Stimulated activated CD4-positive, alpha-beta T cell treated with anti-CD3 and anti-CD28 coated beads, Interleukin-12 subunit alpha, Interleukin-12 subunit beta, amount 100 ng/mL, for 48 hours (primary cell): ENCODE results near the gene TPSB2.

Experiments used
- DNase-seq, 3 donors: peaks; one replicate each; pipeline ENCODE4 v3.0.0-alpha.2; 2020; ENCODE audit warnings: low read depth in 2 of 3, low spot score in 1 of 3

TPSB2 gene

DNA sequence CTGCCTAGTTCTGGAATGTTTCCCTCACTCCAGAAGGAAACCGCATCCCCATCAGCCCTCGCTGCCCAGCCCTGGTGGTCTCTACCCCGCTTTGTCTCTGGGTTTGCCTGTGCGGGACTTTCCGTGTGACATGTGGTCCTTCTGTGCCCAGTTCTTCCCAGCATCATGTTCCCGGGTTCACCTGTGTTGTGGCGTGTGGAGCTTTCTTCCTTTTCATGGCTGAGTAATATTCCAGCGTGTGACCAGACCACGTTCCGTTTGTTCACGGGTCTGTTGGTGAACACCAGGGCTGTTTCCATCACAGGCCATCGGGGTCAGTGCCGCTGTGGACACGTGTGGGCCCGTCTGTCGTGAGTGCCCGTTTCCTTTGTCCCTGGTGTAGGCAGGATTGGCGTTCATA lies 45.0 kb downstream of the TPSB2 start:
- DNase-seq, result no peak

DNA sequence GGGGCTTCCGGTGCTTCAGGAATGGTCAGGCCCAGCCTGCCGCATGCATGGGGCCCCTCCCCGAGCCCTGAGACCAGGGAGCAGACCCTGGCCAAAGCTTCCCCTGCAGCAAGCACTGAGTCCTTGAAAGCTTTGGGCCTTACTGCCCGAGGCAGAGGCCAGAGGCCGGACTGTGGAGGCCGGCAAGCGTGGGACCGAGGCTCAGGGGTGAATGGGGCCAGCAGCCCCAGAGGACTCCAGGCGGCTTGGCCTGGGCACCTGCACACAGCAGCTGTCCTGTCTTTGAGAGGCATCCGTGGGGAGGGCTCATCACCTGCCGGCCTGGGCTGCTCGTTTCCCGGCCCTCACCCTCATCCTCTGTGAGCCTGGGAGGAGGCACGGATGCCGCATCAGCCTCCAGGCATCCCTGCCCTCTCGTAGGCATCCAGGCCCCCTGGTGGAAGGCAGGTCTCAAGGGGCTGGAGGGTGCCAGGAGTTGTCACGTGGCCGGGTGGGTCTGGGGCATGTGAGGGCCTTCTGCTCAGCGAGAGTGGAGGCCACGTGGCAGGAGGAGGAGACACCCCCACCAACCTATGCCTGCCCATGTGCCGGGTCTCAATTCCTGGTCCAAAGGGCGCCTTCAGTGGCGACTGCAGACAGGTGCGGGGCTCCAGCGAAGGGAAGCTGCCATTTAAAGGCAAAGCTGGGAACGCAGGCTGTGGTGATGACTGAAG lies 45.7 kb downstream of the TPSB2 start:
- DNase-seq, result no peak

DNA sequence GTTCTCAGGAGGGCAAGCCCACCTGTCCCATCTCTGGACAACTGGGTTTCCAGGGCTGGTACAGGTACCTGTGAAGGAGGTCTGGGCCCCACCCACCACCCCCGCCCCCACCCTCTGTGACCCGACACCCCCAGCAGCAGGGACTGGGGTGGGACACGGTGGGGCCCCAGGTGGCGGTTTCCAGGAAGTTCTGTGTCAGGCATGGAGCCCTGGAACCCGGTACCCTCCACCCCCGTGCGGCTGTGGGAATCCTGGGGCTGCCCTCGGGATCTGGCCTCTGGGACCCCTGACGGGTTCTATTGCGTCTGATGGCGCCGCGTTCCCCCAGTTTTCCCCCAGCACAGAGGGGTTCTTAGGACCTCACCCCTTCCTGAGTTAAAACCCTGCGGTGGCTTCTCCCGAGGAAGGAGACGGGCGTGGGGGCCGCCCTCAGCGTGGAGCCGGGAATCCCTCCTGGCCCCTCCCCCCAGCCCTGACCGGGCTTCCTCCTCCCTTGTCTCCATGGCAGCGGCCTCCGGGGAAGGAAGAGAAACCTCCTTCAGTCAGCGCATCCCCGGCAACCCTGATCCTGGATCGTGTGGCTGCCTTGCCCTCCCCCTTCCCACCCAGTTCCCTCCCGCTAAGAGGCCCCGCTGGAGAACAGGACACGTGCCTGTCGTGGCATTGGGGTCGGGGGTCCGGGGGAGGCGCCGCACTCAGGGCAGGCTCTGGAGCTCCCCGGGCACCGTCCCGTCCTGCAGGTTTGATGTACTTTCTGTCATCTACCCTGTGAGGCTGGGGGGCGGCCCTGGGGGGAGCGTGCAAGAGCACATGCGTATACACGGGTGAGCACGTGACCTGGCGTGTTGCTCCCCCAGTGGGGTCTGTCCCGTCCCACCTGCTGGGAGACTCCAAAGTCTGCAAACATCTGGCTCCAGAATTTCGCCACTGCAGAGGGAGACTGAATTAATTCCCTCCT lies 46.8 kb downstream of the TPSB2 start:
- DNase-seq, result no peak

DNA sequence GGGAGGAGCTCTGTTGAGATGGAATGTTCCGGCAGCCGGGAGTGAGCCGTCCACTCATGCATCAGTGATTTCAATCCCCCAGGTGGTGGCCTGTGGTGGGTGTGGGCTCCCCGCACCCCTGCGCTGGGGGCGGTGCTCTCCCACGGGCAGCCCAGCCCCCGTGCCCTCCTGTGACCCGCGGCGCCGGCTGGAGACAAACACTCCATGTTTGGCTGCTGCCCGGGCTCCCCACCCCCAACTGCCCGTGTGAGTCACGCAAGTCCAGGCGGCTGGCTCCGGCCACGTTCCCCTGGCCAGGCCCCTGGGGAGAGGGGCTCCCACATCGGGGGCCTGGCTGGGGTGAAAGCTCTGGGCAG lies 47.7 kb downstream of the TPSB2 start:
- DNase-seq, result no peak

DNA sequence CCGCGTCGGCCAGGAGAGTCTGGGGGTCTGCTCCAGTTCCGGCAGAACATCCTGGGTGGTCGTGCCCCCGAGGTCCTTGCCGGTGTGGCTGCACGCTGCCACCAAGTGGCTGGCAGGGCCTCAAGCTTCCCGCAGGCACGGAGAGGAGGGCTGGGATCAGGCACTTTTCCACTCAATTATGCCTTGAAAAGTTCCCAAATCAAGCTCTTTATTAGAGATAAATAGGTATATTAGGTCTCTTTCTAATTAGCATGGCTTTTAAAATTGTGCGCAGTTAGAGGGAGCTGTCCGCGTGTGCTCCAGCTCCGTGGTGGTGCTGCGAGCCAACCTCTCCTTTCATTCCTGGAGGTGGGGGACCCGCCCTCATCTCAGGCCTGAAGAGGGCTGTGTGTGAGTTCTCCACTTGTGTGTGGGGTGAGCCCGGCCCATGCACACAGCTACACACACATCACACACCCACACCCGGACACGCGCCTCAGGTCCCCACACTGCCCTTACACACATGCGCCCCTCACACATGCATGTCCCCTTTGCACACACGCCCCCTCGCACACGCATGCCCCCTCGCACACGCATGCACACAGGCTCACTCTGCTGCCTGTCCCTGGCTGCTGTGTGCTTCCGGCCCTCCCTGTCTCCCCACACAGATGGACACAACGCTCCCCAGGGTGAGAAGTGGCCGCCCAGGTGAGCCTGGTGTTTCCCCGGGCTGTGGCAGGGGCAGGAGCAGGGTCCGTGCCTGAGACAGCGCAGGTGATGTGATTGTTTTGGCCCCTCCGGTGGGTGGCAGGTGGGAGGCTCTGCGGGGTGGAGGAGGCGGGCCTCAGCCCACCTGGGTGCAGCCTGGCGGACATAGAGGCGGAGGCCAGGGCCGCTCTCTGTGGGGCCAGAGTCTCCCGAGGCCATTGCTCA lies 48.3 kb downstream of the TPSB2 start:
- no peak for DNase-seq

DNA sequence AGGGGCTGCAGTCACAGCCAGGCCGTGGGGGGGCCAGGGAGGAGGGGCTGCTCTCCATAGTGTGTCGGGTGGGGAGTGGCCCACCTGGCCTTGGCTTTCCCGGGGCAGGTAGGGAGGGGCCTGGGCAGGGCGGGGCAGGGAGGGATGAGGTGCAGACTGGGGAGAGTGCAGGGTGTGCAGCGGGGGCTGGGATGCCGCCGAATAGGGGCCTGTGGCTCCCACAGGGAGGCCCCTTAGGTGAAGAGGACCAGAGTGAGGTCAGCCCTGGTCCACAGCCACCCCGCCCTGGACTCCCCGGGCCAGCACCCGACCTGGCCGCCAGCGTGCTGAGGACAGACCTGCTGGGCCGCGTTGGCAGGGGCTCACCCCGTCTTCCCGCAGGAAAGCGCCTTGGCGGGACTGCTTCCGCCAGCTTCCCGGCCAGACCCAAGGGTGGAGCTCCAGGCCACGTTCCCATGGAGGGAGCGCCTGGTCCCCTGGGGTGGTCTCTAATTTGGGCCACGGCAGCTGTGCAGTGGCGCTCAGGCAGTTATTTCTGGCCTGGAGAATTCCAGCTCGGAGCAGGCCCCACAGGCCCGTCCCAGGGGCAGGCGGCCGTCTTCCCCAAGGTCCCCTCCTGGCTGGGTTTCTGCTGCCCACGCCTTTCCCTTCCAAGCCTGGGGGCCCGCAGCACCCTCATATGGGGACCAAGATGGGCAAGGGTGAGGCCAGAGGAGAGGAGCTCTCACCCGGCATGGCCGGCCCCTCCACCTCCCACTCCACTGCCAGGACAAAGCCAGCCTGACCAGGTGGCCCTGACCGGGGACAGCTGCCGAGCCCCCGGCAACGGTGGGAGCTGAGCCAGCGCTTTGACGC lies 49.2 kb downstream of the TPSB2 start:
- DNase-seq, result no peak
